SK-N-MC (cell line): ENCODE results near the gene SPATA6L.
A peak's percentile ranks its signal among the peaks of the same experiment; 100 is the strongest.

Experiments
- DNase-seq: peaks from one replicate; pipeline ENCODE4 v3.0.0-alpha.2; 2011; ENCODE audit warnings: low read depth, low spot score
- H3K27ac ChIP-seq: fragments of 200-600 bp; sonication (generic); 2 replicates; pipeline ENCODE4 v1.5.1; 2016; ENCODE audit warnings: mixed run types
- H3K36me3 ChIP-seq: fragments of 200-600 bp; sonication (generic); 2 replicates; pipeline ENCODE4 v1.6.1; 2017; ENCODE audit warnings: antibody characterized with exemption, low read length, mixed read lengths; ENCODE audit not compliant: insufficient read depth
- H3K4me3 ChIP-seq: fragments of 200-600 bp; sonication (generic); 2 replicates; pipeline ENCODE4 v1.5.1; 2016
- H3K9ac ChIP-seq: fragments of 200-600 bp; sonication (generic); 2 replicates; pipeline ENCODE4 v1.8.0; 2017; ENCODE audit warnings: mixed run types, mixed read lengths; ENCODE audit not compliant: insufficient read length
- H3K9me3 ChIP-seq: fragments of 200-600 bp; sonication (generic); 2 replicates; pipeline ENCODE4 v1.6.1; 2017; ENCODE audit warnings: low read depth, mild to moderate bottlenecking, antibody characterized with exemption, low read length, moderate library complexity, mixed read lengths
- EZH2 ChIP-seq: fragments of 200-600 bp; sonication (generic); IDR thresholded peaks from one replicate; pipeline ENCODE4 v1.6.1; 2017; ENCODE audit warnings: antibody characterized with exemption
- FOXP2 ChIP-seq: optimal IDR thresholded peaks from 2 replicates; pipeline ENCODE3; 2011; ENCODE audit warnings: mild to moderate bottlenecking, moderate library complexity; ENCODE audit not compliant: insufficient read depth; ENCODE audit errors: extremely low read length, control extremely low read depth
- POLR2AphosphoS5 ChIP-seq: IDR thresholded peaks from 2 replicates; pipeline ENCODE4 v1.6.1; 2012; ENCODE audit warnings: mild to moderate bottlenecking, low read depth, low read length, borderline replicate concordance

SPATA6L gene

GRCh38 chr9:4581035-4581760 lies 85.1 kb downstream of the SPATA6L start:
- no peak overlapping the region for H3K27ac ChIP-seq
- TF ChIP-seq EZH2, result no peak
- TF ChIP-seq POLR2AphosphoS5, result no peak
- no peak for TF ChIP-seq FOXP2
- no peak overlapping the region for H3K4me3 ChIP-seq
- DNase-seq, result no peak
- H3K9ac ChIP-seq, result no peak overlapping the region
- H3K9me3 ChIP-seq, result no peaks in the 10 kb centered on the region
- peaks cover 24% of the 10 kb centered on the region for H3K36me3 ChIP-seq

DNA sequence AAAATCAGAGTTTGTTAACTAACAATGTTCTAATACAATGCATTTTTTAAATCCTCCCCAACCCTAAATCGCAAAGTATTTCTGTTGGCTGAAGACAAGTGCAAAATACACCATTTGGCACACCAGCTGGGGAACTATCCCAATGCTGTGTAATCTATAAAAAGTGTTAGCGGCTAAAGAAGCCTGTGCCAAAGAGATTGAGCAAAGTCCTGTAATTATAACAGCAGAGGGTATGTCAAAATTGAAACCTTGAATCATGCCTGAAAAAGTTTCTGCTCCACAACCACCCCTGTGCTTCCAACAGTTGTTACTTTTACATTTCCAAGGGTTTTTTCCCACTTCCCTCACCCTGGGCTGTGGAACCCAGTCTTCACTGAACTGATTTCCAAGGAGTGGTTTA lies 87.3 kb downstream of the SPATA6L start:
- TF ChIP-seq EZH2, result no peak
- no peak for TF ChIP-seq FOXP2
- TF ChIP-seq POLR2AphosphoS5, result no peak
- Histone ChIP-seq H3K9me3 (no peaks in the 10 kb centered on the region), H3K4me3 (no peak overlapping the region), H3K27ac (0 out of 2 replicates have a peak overlapping the region, but pooled peaks have one; percentile 4), H3K36me3 (peaks cover 21% of the 10 kb centered on the region), H3K9ac (no peak overlapping the region)
- DNase-seq, result no peak

DNA sequence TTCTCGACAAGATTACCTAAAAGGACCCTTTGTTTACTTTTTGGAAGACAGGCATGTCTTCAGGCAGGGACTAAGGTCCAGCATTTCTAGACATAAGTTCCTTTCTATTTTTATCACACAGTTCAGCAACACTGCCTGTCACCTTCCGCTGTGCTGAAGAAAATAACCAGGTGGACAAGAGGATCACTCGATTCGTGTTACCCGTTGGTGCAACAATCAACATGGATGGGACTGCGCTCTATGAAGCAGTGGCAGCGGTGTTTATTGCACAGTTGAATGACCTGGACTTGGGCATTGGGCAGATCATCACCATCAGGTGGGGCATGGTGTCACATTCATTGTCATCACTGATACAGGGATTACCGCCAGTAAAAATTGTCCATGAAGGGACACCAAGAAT lies 89.8 kb downstream of the SPATA6L start:
- DNase-seq, result no peak
- no peak for TF ChIP-seq EZH2
- no peak for TF ChIP-seq POLR2AphosphoS5
- TF ChIP-seq FOXP2, result no peak
- no peaks in the 10 kb centered on the region for H3K9me3 ChIP-seq
- H3K36me3 ChIP-seq, result peaks cover 24% of the 10 kb centered on the region
- H3K9ac ChIP-seq, result no peak overlapping the region
- no peak overlapping the region for H3K4me3 ChIP-seq
- H3K27ac ChIP-seq, result no peak overlapping the region

- no peak for TF ChIP-seq EZH2
- no peak for TF ChIP-seq FOXP2
- TF ChIP-seq POLR2AphosphoS5, result no peak
- DNase-seq, result no peak
- Histone ChIP-seq H3K9me3 (no peaks in the 10 kb centered on the region), H3K9ac (no peak overlapping the region), H3K36me3 (peaks cover 24% of the 10 kb centered on the region), H3K27ac (no peak overlapping the region), H3K4me3 (no peak overlapping the region)
Observed at GRCh38 chr9:4575997-4576396, 90.3 kb downstream of the SPATA6L start.

DNA sequence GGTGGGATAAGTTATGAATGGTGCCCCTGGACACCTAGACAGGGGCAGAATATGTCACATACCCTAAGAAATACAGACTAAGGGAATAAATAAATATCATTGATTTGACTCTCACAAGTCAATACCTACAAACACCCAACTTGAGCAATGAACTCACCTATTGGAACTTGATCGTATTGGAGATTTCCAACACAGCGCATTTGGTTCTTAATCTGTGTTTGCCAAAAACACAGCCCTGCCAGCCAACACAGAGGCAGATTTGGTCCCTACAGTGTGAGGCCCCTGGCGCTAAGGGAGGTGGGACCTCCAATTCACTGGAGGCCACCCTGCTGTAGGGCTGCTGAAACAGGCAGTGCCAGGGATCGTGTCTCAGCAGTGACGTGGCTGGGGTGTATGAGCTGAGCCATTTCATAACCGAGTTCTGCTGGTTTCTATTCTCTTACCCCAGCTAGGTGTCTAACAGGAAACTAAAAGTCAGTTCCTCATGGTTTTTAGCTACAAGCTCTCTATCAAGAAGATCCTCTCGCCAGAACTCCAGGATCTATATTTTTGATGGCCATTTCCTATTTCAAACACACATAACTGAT lies 91.5 kb downstream of the SPATA6L start:
- no peak for DNase-seq
- TF ChIP-seq FOXP2 (no peak), EZH2 (no peak), POLR2AphosphoS5 (no peak)
- Histone ChIP-seq H3K4me3 (no peak overlapping the region), H3K36me3 (peaks cover 24% of the 10 kb centered on the region), H3K9ac (no peak overlapping the region), H3K9me3 (no peaks in the 10 kb centered on the region), H3K27ac (no peak overlapping the region)

- TF ChIP-seq FOXP2 (no peak), POLR2AphosphoS5 (no peak), EZH2 (no peak)
- no peaks in the 10 kb centered on the region for H3K9me3 ChIP-seq
- DNase-seq, result no peak
- H3K36me3 ChIP-seq, result peaks cover 23% of the 10 kb centered on the region
- no peak overlapping the region for H3K4me3 ChIP-seq
- no peak overlapping the region for H3K9ac ChIP-seq
- H3K27ac ChIP-seq, result no peak overlapping the region
Observed at GRCh38 chr9:4573634-4574389, 92.5 kb downstream of the SPATA6L start.

GRCh38 chr9:4573176-4573575 lies 93.1 kb downstream of the SPATA6L start:
- TF ChIP-seq EZH2, result no peak
- TF ChIP-seq FOXP2, result no peak
- TF ChIP-seq POLR2AphosphoS5, result no peak

DNA sequence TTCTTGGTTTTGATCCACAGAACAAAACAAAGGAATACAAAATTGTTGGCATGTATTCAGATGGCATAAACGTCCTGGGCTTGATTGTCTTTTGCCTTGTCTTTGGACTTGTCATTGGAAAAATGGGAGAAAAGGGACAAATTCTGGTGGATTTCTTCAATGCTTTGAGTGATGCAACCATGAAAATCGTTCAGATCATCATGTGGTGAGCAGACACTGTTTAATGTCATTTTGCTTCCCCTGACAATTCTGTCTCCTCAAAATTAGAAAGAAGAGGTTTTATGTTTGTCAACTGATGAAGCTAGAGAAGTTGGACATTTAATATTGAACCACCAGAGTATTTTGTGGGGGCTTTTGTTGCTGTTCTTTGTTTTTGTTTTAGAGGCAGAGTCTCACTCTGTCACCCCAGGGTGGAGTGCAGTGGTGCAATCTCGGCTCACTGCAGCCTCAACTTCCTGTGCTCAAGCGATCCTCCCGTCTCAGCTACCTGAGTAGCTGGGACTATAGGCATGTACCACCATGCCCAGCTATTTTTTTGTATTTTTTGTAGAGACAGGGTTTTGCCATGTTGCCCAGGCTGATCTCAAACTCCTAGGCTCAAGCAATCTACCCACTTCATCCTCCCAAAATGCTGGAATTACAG lies 94.0 kb downstream of the SPATA6L start:
- peaks cover 11% of the 10 kb centered on the region for H3K36me3 ChIP-seq
- no peaks in the 10 kb centered on the region for H3K9me3 ChIP-seq
- TF ChIP-seq FOXP2, result no peak
- no peak for TF ChIP-seq POLR2AphosphoS5
- no peak for TF ChIP-seq EZH2
- no peak overlapping the region for H3K9ac ChIP-seq
- no peak overlapping the region for H3K4me3 ChIP-seq
- no peak overlapping the region for H3K27ac ChIP-seq
- no peak for DNase-seq

More at GRCh38 chr9:4573176-4573575, 93.1 kb downstream of the SPATA6L start:
- no peak for DNase-seq
- no peak overlapping the region for H3K9ac ChIP-seq
- no peak overlapping the region for H3K27ac ChIP-seq
- H3K9me3 ChIP-seq, result no peaks in the 10 kb centered on the region
- peaks cover 17% of the 10 kb centered on the region for H3K36me3 ChIP-seq
- H3K4me3 ChIP-seq, result no peak overlapping the region
